Esophagus (tissue), 2 donors: Measurements from ENCODE around the gene UBE3C. TPM values are rescaled to one million over a fixed set of nuclear protein-coding genes. Genes with fewer than 3 reads are reported as not detected.
"Not testable (repeated sequence)": the region's sequence is repeated elsewhere in the genome, so short reads cannot be mapped to it uniquely, and the experiment has no call there.

Source experiments
- H3K27ac ChIP-seq, 2 donors: one replicate each; pipeline ENCODE4 v1.5.1; 2013; ENCODE audit warnings: low read depth in 2 of 2, mild to moderate bottlenecking in 2 of 2, inconsistent platforms in 1 of 2, low read length in 1 of 2, moderate library complexity in 1 of 2
- H3K27me3 ChIP-seq, 2 donors: one replicate each; pipeline ENCODE4 v1.6.1; 2013; ENCODE audit warnings: low read length in 2 of 2, control low read depth in 1 of 2, mild to moderate bottlenecking in 1 of 2; ENCODE audit not compliant: insufficient read depth in 2 of 2, control insufficient read depth in 1 of 2
- H3K36me3 ChIP-seq, 2 donors: one replicate each; pipeline ENCODE4 v1.6.1; 2013; ENCODE audit warnings: low read length in 1 of 2; ENCODE audit not compliant: control insufficient read depth in 2 of 2, insufficient read depth in 2 of 2
- H3K4me1 ChIP-seq, 2 donors: one replicate each; pipeline ENCODE4 v1.6.1; 2013; ENCODE audit warnings: low read length in 1 of 2; ENCODE audit not compliant: control insufficient read depth in 2 of 2, insufficient read depth in 2 of 2
- H3K4me3 ChIP-seq, 2 donors: one replicate each; pipeline ENCODE4 v1.5.1; 2013; ENCODE audit warnings: low read length in 2 of 2, mild to moderate bottlenecking in 2 of 2, low read depth in 1 of 2, moderate library complexity in 1 of 2
- H3K9me3 ChIP-seq, 2 donors: one replicate each; pipeline ENCODE4 v1.6.1; 2013; ENCODE audit warnings: mild to moderate bottlenecking in 2 of 2, low read depth in 1 of 2, low read length in 1 of 2, moderate library complexity in 1 of 2; ENCODE audit not compliant: control insufficient read depth in 2 of 2, insufficient read depth in 1 of 2
- WGBS, 2 donors: extraction: QIAGEN DNeasy Blood & Tissue Kit; methylation state at CpG; one replicate each; pipeline ENCODE4 v1.1.7; 2013; 5-methylcytosine and 5-hydroxymethylcytosine counted together
- polyA plus RNA-seq, 2 donors: library from polyadenylated mRNA; stranded (reverse); fragments of 200-250 nt; gene quantifications; one replicate each; pipeline ENCODE4 v1.2.3, GENCODE V29; 2013
- donor health status: healthy with polysubstance abuse.
- donor health status: Bipolar disorder and iron deficiency.

UBE3C gene
- polyA plus RNA-seq, 2 donors: 12.6 to 23.0 TPM

- peak overlapping the region in 1 of 2 donors; percentile 45 for H3K27ac ChIP-seq
- H3K4me3 ChIP-seq: no peak overlapping the region
- H3K9me3 ChIP-seq: no peaks in the 10 kb centered on the region
- no peaks in the 10 kb centered on the region for H3K27me3 ChIP-seq
- WGBS, 2 donors: 42 to 46% methylated on average over 20 to 21 of the region's 21 CpGs
- H3K36me3 ChIP-seq: no peaks in the 10 kb centered on the region
- peaks cover 2 to 29% of the 10 kb centered on the region in 2 donors for H3K4me1 ChIP-seq
Measured at GRCh38 chr7:157276731-157277562, 138.2 kb downstream of the UBE3C start.

GRCh38 chr7:157277568-157277967, 138.8 kb downstream of the UBE3C start:
- 89% methylated on average over 12 of the region's 12 CpGs for WGBS, 2 donors
- H3K27ac ChIP-seq, H3K4me3 ChIP-seq, H3K36me3 ChIP-seq, H3K9me3 ChIP-seq, H3K27me3 ChIP-seq: not testable (repeated sequence)
- peaks cover 2 to 33% of the 10 kb centered on the region in 2 donors for H3K4me1 ChIP-seq

- 86 to 88% methylated on average over 10 to 11 of the region's 11 CpGs for WGBS, 2 donors
- Histone ChIP-seq H3K36me3 (no peaks in the 10 kb centered on the region), H3K9me3 (no peaks in the 10 kb centered on the region), H3K27ac (no peak overlapping the region), H3K4me3 (no peak overlapping the region), H3K27me3 (no peaks in the 10 kb centered on the region), H3K4me1 (peaks cover 2 to 33% of the 10 kb centered on the region in 2 donors)
Measured at GRCh38 chr7:157278167-157278790, 139.6 kb downstream of the UBE3C start.

- Histone ChIP-seq H3K4me3 (peak overlapping the region; percentile 51 to 61), H3K27ac (peak overlapping the region; percentile 57 to 70), H3K36me3 (no peaks in the 10 kb centered on the region), H3K27me3 (no peaks in the 10 kb centered on the region), H3K4me1 (peaks cover 2 to 33% of the 10 kb centered on the region in 2 donors), H3K9me3 (no peaks in the 10 kb centered on the region)
- WGBS, 2 donors: 20 to 24% methylated on average over 62 to 77 of the region's 77 CpGs
Measured at GRCh38 chr7:157278791-157279724, 140.3 kb downstream of the UBE3C start.

GRCh38 chr7:157279741-157280215, 141.1 kb downstream of the UBE3C start:
- Histone ChIP-seq H3K9me3 (no peaks in the 10 kb centered on the region), H3K27me3 (no peaks in the 10 kb centered on the region), H3K4me1 (peaks cover 2 to 33% of the 10 kb centered on the region in 2 donors), H3K36me3 (no peaks in the 10 kb centered on the region), H3K27ac (peak overlapping the region; percentile 57 to 70), H3K4me3 (peak overlapping the region; percentile 51 to 61)
- WGBS, 2 donors: 22 to 33% methylated on average over 29 to 39 of the region's 39 CpGs

GRCh38 chr7:157280216-157280841, 141.6 kb downstream of the UBE3C start:
- no peaks in the 10 kb centered on the region for H3K36me3 ChIP-seq
- peak overlapping the region; percentile 51 to 61 for H3K4me3 ChIP-seq
- peak overlapping the region; percentile 57 to 70 for H3K27ac ChIP-seq
- no peaks in the 10 kb centered on the region for H3K27me3 ChIP-seq
- peaks cover 2 to 33% of the 10 kb centered on the region in 2 donors for H3K4me1 ChIP-seq
- 92 to 93% methylated on average over 24 of the region's 24 CpGs for WGBS, 2 donors
- no peaks in the 10 kb centered on the region for H3K9me3 ChIP-seq

GRCh38 chr7:157281221-157281998, 142.7 kb downstream of the UBE3C start:
- H3K4me3 ChIP-seq: peak overlapping the region in 1 of 2 donors; percentile 23
- H3K36me3 ChIP-seq: no peaks in the 10 kb centered on the region
- no peaks in the 10 kb centered on the region for H3K9me3 ChIP-seq
- peaks cover 2 to 33% of the 10 kb centered on the region in 2 donors for H3K4me1 ChIP-seq
- WGBS, 2 donors: 65 to 79% methylated on average over 24 of the region's 24 CpGs
- peak overlapping the region; percentile 76 to 93 for H3K27ac ChIP-seq
- no peaks in the 10 kb centered on the region for H3K27me3 ChIP-seq

GRCh38 chr7:157282141-157282801, 143.5 kb downstream of the UBE3C start:
- no peaks in the 10 kb centered on the region for H3K27me3 ChIP-seq
- 45 to 57% methylated on average over 24 to 25 of the region's 25 CpGs for whole genome bisulfite sequencing, 2 donors
- peak overlapping the region; percentile 76 to 93 for H3K27ac ChIP-seq
- peak overlapping the region in 1 of 2 donors; percentile 33 for H3K4me3 ChIP-seq
- no peaks in the 10 kb centered on the region for H3K36me3 ChIP-seq
- H3K9me3 ChIP-seq: no peaks in the 10 kb centered on the region
- H3K4me1 ChIP-seq: peaks cover 0 to 26% of the 10 kb centered on the region in 2 donors
